22Rv1 (cell line): ENCODE data around the gene TMPRSS6.

ENCODE experiments used
- CTCF ChIP-seq: fragments of 450-650 bp; IDR thresholded peaks from 2 replicates; pipeline ENCODE4 v1.5.1; 2017; ENCODE audit warnings: mild to moderate bottlenecking
- ZFX ChIP-seq: fragments of 450-650 bp; IDR thresholded peaks from 2 replicates; pipeline ENCODE4 v1.6.1; 2017; ENCODE audit warnings: antibody characterized with exemption, borderline replicate concordance

DNA sequence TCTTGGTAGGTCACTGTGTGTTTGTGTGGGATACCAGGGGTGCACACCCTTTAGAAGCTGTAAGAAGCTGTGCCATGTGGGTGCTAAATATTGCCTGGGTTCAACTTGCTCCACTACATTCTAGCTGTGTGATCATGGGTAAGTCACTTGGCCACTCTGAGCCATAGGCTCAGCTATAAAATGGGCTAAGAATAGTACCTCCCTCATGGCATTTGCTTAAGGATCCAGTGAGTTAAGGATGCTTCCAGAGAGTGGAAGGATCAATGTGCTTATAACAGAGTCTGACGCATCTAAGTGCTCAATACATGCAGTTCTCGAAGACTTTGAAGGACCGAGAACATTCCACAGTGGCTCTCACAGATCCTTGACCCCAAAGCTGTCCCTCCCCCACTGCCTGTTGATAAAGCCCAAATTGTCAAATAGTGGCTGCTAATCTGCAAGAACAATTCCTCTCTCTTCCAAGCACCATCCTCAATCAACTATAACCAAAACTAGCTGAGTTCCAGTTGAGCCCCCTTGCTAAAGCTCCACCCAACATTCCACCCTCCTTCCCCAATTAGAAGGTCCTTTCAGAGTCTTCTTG lies 13.2 kb upstream of the TMPRSS6 start:
- TF ChIP-seq CTCF (no peak), ZFX (no peak)
